ENCODE measurements around the gene FCER2. TPM values are rescaled to one million over a fixed set of nuclear protein-coding genes. Genes with fewer than 3 reads are reported as not detected.

The FCER2 gene
- total RNA-seq, 1 donor from 2014 or later, result 0.50 TPM

- H3K27ac ChIP-seq, result no peak overlapping the region
- intact Hi-C loops (cut with DNase I), result no loop called here
- no peak for TF ChIP-seq CTCF (IDR thresholded peaks at IDR 0.05)
- H3K27me3 ChIP-seq (ENCODE audit: low read depth), result peaks cover 4% of the 10 kb centered on the region
- no peak overlapping the region for H3K4me3 ChIP-seq
- H3K9me3 ChIP-seq, result no peaks in the 10 kb centered on the region
- no peaks in the 10 kb centered on the region for H3K36me3 ChIP-seq
- ATAC-seq, result no peak
- no peaks in the 10 kb centered on the region for H3K4me1 ChIP-seq
- no peak for DNase-seq
These were observed 43.1 kb upstream of the FCER2 start for GRCh38 chr19:7744871-7745650.

- intact Hi-C loops (cut with DNase I), result no loop called here
- Histone ChIP-seq H3K27me3 (ENCODE audit: low read depth) (peaks cover 4% of the 10 kb centered on the region), H3K4me1 (no peaks in the 10 kb centered on the region)
These were observed 42.4 kb upstream of the FCER2 start for GRCh38 chr19:7744199-7744786.

GRCh38 chr19:7743425-7743841 lies 41.5 kb upstream of the FCER2 start:
- Histone ChIP-seq H3K27me3 (ENCODE audit: low read depth) (peaks cover 4% of the 10 kb centered on the region), H3K27ac (no peak overlapping the region), H3K36me3 (no peaks in the 10 kb centered on the region), H3K4me3 (no peak overlapping the region), H3K4me1 (no peaks in the 10 kb centered on the region), H3K9me3 (no peaks in the 10 kb centered on the region)
- intact Hi-C loops (cut with DNase I), result no loop called here
- DNase-seq (no peak), ATAC-seq (no peak)
- no peak for TF ChIP-seq CTCF (IDR thresholded peaks at IDR 0.05)

More at GRCh38 chr19:7744199-7744786, 42.4 kb upstream of the FCER2 start:
- Histone ChIP-seq H3K4me3 (no peak overlapping the region), H3K36me3 (no peaks in the 10 kb centered on the region), H3K27ac (no peak overlapping the region), H3K9me3 (no peaks in the 10 kb centered on the region)
- no peak for TF ChIP-seq CTCF (IDR thresholded peaks at IDR 0.05)
- DNase-seq (no peak), ATAC-seq (no peak)

GRCh38 chr19:7742991-7743390 lies 41.1 kb upstream of the FCER2 start:
- no peaks in the 10 kb centered on the region for H3K9me3 ChIP-seq
- ATAC-seq (no peak), DNase-seq (no peak)
- H3K4me1 ChIP-seq, result no peaks in the 10 kb centered on the region
- TF ChIP-seq CTCF (IDR thresholded peaks at IDR 0.05), result no peak
- no peaks in the 10 kb centered on the region for H3K36me3 ChIP-seq
- H3K4me3 ChIP-seq, result no peak overlapping the region
- no peak overlapping the region for H3K27ac ChIP-seq
- peaks cover 4% of the 10 kb centered on the region for H3K27me3 ChIP-seq (ENCODE audit: low read depth)
- intact Hi-C loops (cut with DNase I), result no loop called here

GRCh38 chr19:7742575-7742974 lies 40.6 kb upstream of the FCER2 start:
- TF ChIP-seq CTCF (IDR thresholded peaks at IDR 0.05), result no peak
- no peak overlapping the region for H3K4me3 ChIP-seq
- H3K9me3 ChIP-seq, result no peaks in the 10 kb centered on the region
- no peak for DNase-seq
- no peaks in the 10 kb centered on the region for H3K4me1 ChIP-seq
- no peak for ATAC-seq
- no peak overlapping the region for H3K27ac ChIP-seq
- H3K27me3 ChIP-seq (ENCODE audit: low read depth), result peaks cover 4% of the 10 kb centered on the region
- H3K36me3 ChIP-seq, result no peaks in the 10 kb centered on the region
- intact Hi-C loops (cut with DNase I), result no loop called here
